Endothelial cell of umbilical vein (primary cell): Measurements from ENCODE around the gene CROCC2. TPM values are rescaled to one million over a fixed set of nuclear protein-coding genes. Genes with fewer than 3 reads are reported as not detected.

ENCODE experiments used
- BruUV-seq: library from RNA; stranded (reverse); fragments of 400-500 nt; replicated peaks from 2 replicates; lab custom pipeline; 2021; lab: Mats Ljungman, UMichigan
- CTCF ChIA-PET: fragments of 300-600, 350-600 bp; sonication (Branson Sonifier 250); formaldehyde crosslinking; loops from one replicate; lab custom pipeline; 2021; ENCODE audit warnings: antibody characterized with exemption, inconsistent platforms; lab: Charles Lee
- POLR2A ChIA-PET: fragments of 300-600, 350-600 bp; sonication (Branson Sonifier 250); formaldehyde crosslinking; loops from one replicate; lab custom pipeline; 2021; ENCODE audit warnings: antibody characterized with exemption, inconsistent platforms; lab: Charles Lee
- DNase-seq: peaks from one replicate; pipeline ENCODE4 v3.0.0-alpha.2; 2011; ENCODE audit warnings: low read depth, low spot score
- FAIRE-seq: peaks from 2 replicates; lab custom pipeline; 2011; peaks lifted over from hg19 to GRCh38; lab: Jason Lieb, UNC
- H2AFZ ChIP-seq: 2 replicates; pipeline ENCODE4 v1.6.0; 2012; ENCODE audit warnings: low read depth, low read length, control low read depth, inconsistent platforms
- H3K27ac ChIP-seq: 2 replicates; pipeline ENCODE4 v1.5.1; 2011; ENCODE audit warnings: low read depth, mild to moderate bottlenecking, control low read depth, low read length, moderate library complexity; ENCODE audit not compliant: insufficient read depth
- H3K27me3 ChIP-seq, 2 experiments: 2 replicates each; pipeline versions ENCODE4 v1.6.0 to v1.6.1; 2011; ENCODE audit warnings: low read length in 2 of 2, mixed read lengths in 1 of 2; ENCODE audit not compliant: control insufficient read depth in 2 of 2, insufficient read depth in 2 of 2
- H3K36me3 ChIP-seq, 2 experiments: 2 replicates in 1 of 2; 3 replicates in 1 of 2; pipeline ENCODE4 v1.5.1; 2011; ENCODE audit warnings: low read length in 2 of 2, mild to moderate bottlenecking in 1 of 2, moderate library complexity in 1 of 2; ENCODE audit not compliant: control insufficient read depth in 2 of 2, insufficient read depth in 2 of 2; ENCODE audit errors: extremely low read depth in 1 of 2
- H3K4me1 ChIP-seq: 3 replicates; pipeline ENCODE4 v1.5.1; 2011; ENCODE audit warnings: mild to moderate bottlenecking, low read length; ENCODE audit not compliant: control insufficient read depth, insufficient read depth; ENCODE audit errors: extremely low read depth
- H3K4me2 ChIP-seq: 2 replicates; pipeline ENCODE4 v1.6.1; 2011; ENCODE audit warnings: low read length, control low read depth, mixed read lengths; ENCODE audit not compliant: insufficient read depth
- H3K4me3 ChIP-seq, 3 experiments: fragments of 200-600 bp in 1 of 3; sonication (generic), shearing (Covaris generic) in 1 of 3; replicated peaks in 1 of 3; 2 replicates each; pipeline ENCODE4 v1.5.1; 2011 to 2016; ENCODE audit warnings: control low read depth in 3 of 3, low read length in 3 of 3, mild to moderate bottlenecking in 2 of 3, inconsistent platforms in 1 of 3, low read depth in 1 of 3, moderate library complexity in 1 of 3; ENCODE audit not compliant: insufficient read depth in 1 of 3
- H3K79me2 ChIP-seq: 2 replicates; pipeline ENCODE4 v1.6.0; 2012; ENCODE audit warnings: low read length, inconsistent platforms; ENCODE audit not compliant: control insufficient read depth, insufficient read depth
- H3K9ac ChIP-seq: replicated peaks from 2 replicates; pipeline ENCODE3; 2011; ENCODE audit warnings: low read length, control low read depth; ENCODE audit not compliant: insufficient read depth; ENCODE audit errors: extremely low read depth
- H3K9me1 ChIP-seq: replicated peaks from 3 replicates; pipeline ENCODE4 v1.6.0; 2011; ENCODE audit warnings: mild to moderate bottlenecking, low read length; ENCODE audit not compliant: control insufficient read depth, insufficient read depth; ENCODE audit errors: extremely low read depth
- H3K9me3 ChIP-seq: replicated peaks from 2 replicates; pipeline ENCODE4 v1.5.1; 2012; ENCODE audit warnings: low read length, inconsistent platforms; ENCODE audit not compliant: control insufficient read depth, insufficient read depth
- H4K20me1 ChIP-seq: replicated peaks from 2 replicates; pipeline ENCODE3; 2011; ENCODE audit warnings: mild to moderate bottlenecking, low read length; ENCODE audit not compliant: control insufficient read depth, insufficient read depth; ENCODE audit errors: extremely low read depth
- EZH2 ChIP-seq: IDR thresholded peaks from 2 replicates; pipeline ENCODE4 v1.6.1; 2012; ENCODE audit warnings: borderline replicate concordance, low read depth, mild to moderate bottlenecking, moderate library complexity, low read length, inconsistent platforms; ENCODE audit not compliant: severe bottlenecking
- FOS ChIP-seq: IDR thresholded peaks from 2 replicates; pipeline ENCODE4 v1.6.1; 2011; ENCODE audit warnings: mild to moderate bottlenecking, low read length, moderate library complexity, borderline replicate concordance; ENCODE audit not compliant: insufficient read depth
- GATA2 ChIP-seq: IDR thresholded peaks from 2 replicates; pipeline ENCODE4 v1.7.0; 2011; ENCODE audit warnings: low read depth, mild to moderate bottlenecking, moderate library complexity, mixed read lengths, low read length; ENCODE audit not compliant: insufficient read length, insufficient read depth
- JUN ChIP-seq: IDR thresholded peaks from 2 replicates; pipeline ENCODE4 v1.6.1; 2011; ENCODE audit warnings: borderline replicate concordance, low read depth; ENCODE audit not compliant: insufficient read length, insufficient read depth
- MYC ChIP-seq: IDR thresholded peaks from one replicate; pipeline ENCODE4 v1.6.1; 2011; ENCODE audit warnings: mild to moderate bottlenecking, low read depth, low read length
- POLR2A ChIP-seq: IDR thresholded peaks from 2 replicates; pipeline ENCODE4 v1.6.1; 2012; ENCODE audit warnings: low read depth, mild to moderate bottlenecking, control low read depth, low read length
- POLR2AphosphoS5 ChIP-seq: IDR thresholded peaks from 2 replicates; pipeline ENCODE4 v1.6.1; 2012; ENCODE audit warnings: low read depth, mild to moderate bottlenecking, control low read depth, low read length, moderate library complexity; ENCODE audit not compliant: insufficient read depth
- dilution Hi-C: fragments of 300-500 bp; cut with MboI; formaldehyde crosslinking; loops from one replicate; pipeline ENCODE4 v1.15.0; 2019; ENCODE audit warnings: low sequenced_read_pairs; ENCODE audit not compliant: extremely low pct_ligation_motif_present
- intact Hi-C: fragments of 100-400 bp; cut with micrococcal nuclease; formaldehyde crosslinking; loops from one replicate; pipeline ENCODE4 v1.10.0; 2022
- polyA plus RNA-seq, 4 experiments: library from polyadenylated mRNA; depleted of rRNA in 3 of 4; stranded (reverse) in 3 of 4; unstranded in 1 of 4; fragments of >200 nt; gene quantifications; 2 replicates each; pipeline versions ENCODE4 v1.2.1 to v1.2.3, GENCODE V29; 2011 to 2012; ENCODE audit warnings: missing spikeins in 1 of 4
- total RNA-seq: library from RNA; stranded (reverse); gene quantifications from 2 replicates; pipeline ENCODE4 v1.2.3, GENCODE V29; 2021
- TF ChIP-seq, protein P1 (sequence below), 2 donors: IDR thresholded peaks; 1 replicate in 1 of 2; 2 replicates in 1 of 2; pipeline ENCODE4 v1.5.1; 2011; ENCODE audit warnings: low read length in 2 of 2, mild to moderate bottlenecking in 2 of 2, moderate library complexity in 2 of 2, control low read depth in 1 of 2, inconsistent platforms in 1 of 2, low read depth in 1 of 2; ENCODE audit not compliant: insufficient read depth in 1 of 2; ENCODE audit errors: extremely low read depth in 1 of 2
- TF ChIP-seq, protein P2 (sequence below): IDR thresholded peaks from 2 replicates; pipeline ENCODE4 v1.6.1; 2011; ENCODE audit not compliant: insufficient read depth, insufficient read length

Gene CROCC2
- total and polyA plus RNA-seq, 2 donors (not counting 3 experiments of a cell fraction or from before 2014, with no cell fraction given): not detected

DNA sequence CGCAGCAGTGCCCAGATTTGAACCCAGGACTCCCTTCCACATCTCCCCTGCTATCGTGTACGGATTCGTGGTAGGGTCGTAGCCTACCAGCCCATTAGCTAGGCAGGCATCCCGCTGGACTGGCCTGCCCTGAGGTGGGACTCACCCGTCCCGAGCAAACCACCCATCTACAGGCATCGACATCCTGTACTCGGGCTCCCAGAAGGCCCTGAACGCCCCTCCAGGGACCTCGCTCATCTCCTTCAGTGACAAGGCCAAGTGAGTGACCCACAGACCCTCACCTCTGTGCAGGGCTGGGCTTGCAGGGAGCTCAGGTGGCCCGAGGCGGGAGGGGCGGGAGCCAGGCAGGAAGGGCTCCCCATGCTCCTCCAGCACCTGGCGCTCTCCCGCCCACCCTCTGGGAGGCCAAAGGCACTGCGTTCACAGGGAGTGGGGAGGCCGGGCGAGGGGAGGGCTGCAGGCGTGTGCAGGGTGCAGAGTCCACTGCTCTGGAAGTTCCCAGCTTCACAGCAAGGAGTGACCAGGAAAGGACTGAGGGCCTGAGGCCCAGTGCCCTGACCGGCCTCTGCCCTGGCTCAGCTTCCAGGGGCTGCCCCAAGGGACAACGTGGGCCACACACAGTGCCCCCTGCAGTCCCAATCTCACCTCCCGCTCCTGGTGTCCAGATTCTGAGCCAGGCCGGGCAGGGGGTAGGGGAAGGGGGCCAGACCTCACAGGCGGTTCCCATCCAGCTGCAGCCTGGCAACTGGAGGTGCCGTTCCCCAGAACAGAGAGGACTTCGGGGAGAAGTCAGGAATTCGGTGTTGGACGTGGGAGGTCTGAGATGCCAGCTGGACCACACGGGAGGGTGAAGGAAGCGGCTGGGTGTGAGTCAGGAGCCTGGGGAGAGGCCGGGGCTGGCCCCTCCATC lies 32.1 kb upstream of the CROCC2 start:
- Histone ChIP-seq H3K9ac (no peak overlapping the region), H3K4me2 (no peak overlapping the region), H3K4me3 (no peak overlapping the region), H3K36me3 (no peaks in the 10 kb centered on the region), H4K20me1 (no peaks in the 10 kb centered on the region), H3K27ac (no peak overlapping the region), H3K4me1 (no peaks in the 10 kb centered on the region), H3K79me2 (no peaks in the 10 kb centered on the region), H3K9me1 (no peaks in the 10 kb centered on the region), H2AFZ (no peak overlapping the region), H3K27me3 (no peaks in the 10 kb centered on the region), H3K9me3 (no peaks in the 10 kb centered on the region)
- intact Hi-C loops (no loop called here), dilution Hi-C loops (no loop called here)
- DNase-seq: no peak
- ChIA-PET CTCF (no interaction called here), POLR2A (no interaction called here)
- no peak for FAIRE-seq
- no peak for TF ChIP-seq POLR2AphosphoS5
- no TSS peak for BruUV-seq

DNA sequence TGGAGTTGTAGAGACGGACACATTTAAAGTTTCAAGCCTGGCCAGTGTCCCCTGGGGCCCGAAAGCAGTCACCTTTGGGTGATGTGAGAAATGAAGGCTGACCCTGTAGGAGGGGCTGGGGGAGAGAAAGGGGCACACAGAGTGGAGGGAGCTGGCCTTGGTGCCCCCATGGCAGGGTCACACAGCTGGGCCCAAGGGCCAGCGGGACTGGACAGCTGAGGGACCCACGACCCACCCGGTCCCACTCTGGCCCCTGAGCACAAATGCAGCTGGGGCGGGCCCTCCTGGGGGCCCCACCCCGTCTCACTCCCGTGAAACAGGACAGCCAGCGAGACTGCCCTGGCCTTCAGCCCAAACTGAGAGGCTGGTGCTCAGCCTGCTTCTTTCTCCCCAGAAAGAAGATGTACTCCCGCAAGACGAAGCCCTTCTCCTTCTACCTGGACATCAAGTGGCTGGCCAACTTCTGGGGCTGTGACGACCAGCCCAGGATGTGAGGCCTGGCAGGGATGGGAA lies 31.4 kb upstream of the CROCC2 start:
- H3K4me1 ChIP-seq: no peaks in the 10 kb centered on the region
- H3K9ac ChIP-seq: no peak overlapping the region
- TF ChIP-seq, protein P1, sequence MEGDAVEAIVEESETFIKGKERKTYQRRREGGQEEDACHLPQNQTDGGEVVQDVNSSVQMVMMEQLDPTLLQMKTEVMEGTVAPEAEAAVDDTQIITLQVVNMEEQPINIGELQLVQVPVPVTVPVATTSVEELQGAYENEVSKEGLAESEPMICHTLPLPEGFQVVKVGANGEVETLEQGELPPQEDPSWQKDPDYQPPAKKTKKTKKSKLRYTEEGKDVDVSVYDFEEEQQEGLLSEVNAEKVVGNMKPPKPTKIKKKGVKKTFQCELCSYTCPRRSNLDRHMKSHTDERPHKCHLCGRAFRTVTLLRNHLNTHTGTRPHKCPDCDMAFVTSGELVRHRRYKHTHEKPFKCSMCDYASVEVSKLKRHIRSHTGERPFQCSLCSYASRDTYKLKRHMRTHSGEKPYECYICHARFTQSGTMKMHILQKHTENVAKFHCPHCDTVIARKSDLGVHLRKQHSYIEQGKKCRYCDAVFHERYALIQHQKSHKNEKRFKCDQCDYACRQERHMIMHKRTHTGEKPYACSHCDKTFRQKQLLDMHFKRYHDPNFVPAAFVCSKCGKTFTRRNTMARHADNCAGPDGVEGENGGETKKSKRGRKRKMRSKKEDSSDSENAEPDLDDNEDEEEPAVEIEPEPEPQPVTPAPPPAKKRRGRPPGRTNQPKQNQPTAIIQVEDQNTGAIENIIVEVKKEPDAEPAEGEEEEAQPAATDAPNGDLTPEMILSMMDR (IDR thresholded peaks at IDR 0.05; ENCODE audit: extremely low read depth in 1 of 2, insufficient read depth in 1 of 2, low read depth in 1 of 2, low read length in 2 of 2): no peak
- TF ChIP-seq POLR2AphosphoS5 (no peak), MYC (no peak), EZH2 (no peak), POLR2A (no peak), GATA2 (no peak), FOS (no peak), JUN (no peak)
- TF ChIP-seq, protein P2, sequence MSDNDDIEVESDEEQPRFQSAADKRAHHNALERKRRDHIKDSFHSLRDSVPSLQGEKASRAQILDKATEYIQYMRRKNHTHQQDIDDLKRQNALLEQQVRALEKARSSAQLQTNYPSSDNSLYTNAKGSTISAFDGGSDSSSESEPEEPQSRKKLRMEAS: no peak
- H3K9me3 ChIP-seq: no peaks in the 10 kb centered on the region
- POLR2A ChIA-PET: no interaction called here
- no peaks in the 10 kb centered on the region for H4K20me1 ChIP-seq
- no TSS peak for BruUV-seq
- H3K79me2 ChIP-seq: no peaks in the 10 kb centered on the region
- H3K4me2 ChIP-seq: no peak overlapping the region
- no peak for FAIRE-seq
- CTCF ChIA-PET: no interaction called here
- H3K36me3 ChIP-seq: no peaks in the 10 kb centered on the region
- H3K27ac ChIP-seq: no peak overlapping the region
- H3K27me3 ChIP-seq: no peaks in the 10 kb centered on the region
- H3K4me3 ChIP-seq: no peak overlapping the region
- intact Hi-C loops (no loop called here), dilution Hi-C loops (no loop called here)
- no peak for DNase-seq
- H3K9me1 ChIP-seq: no peaks in the 10 kb centered on the region
- no peak overlapping the region for H2AFZ ChIP-seq
